Thyroid gland (tissue), 4 donors: Measurements from ENCODE around the gene MXI1. TPM values are rescaled to one million over a fixed set of nuclear protein-coding genes. Genes with fewer than 3 reads are reported as not detected.
"Not testable (repeated sequence)": the region's sequence is repeated elsewhere in the genome, so short reads cannot be mapped to it uniquely, and the experiment has no call there.

Experiments
- DNase-seq, 2 donors: peaks; one replicate each; pipeline ENCODE4 v3.0.0-alpha.2; 2019
- H3K27ac ChIP-seq, 3 donors: fragments of 200-600 bp; sonication (generic); 1 replicate in 2 of 3; 2 replicates in 1 of 3; pipeline ENCODE4 v1.5.1; 2016 to 2019; ENCODE audit warnings: mild to moderate bottlenecking in 1 of 3, moderate library complexity in 1 of 3
- H3K27me3 ChIP-seq: fragments of 200-600 bp; sonication (generic); one replicate; pipeline ENCODE4 v1.5.1; 2019
- H3K36me3 ChIP-seq, 2 donors: fragments of 200-600 bp; sonication (generic); one replicate each; pipeline ENCODE4 v1.5.1; 2016 to 2019
- H3K4me1 ChIP-seq, 2 donors: fragments of 200-600 bp; sonication (generic); one replicate each; pipeline ENCODE4 v1.5.1; 2017 to 2019
- H3K4me3 ChIP-seq, 3 donors: fragments of 200-600 bp; sonication (generic); replicated peaks in 1 of 3; 1 replicate in 2 of 3; 2 replicates in 1 of 3; pipeline ENCODE4 v1.5.1; 2016; ENCODE audit warnings: mild to moderate bottlenecking in 1 of 3
- H3K9me3 ChIP-seq: fragments of 200-600 bp; sonication (generic); one replicate; pipeline ENCODE4 v1.5.1; 2017
- POLR2A ChIP-seq, 2 donors: fragments of 450-650 bp; IDR thresholded peaks; one replicate each; pipeline ENCODE4 v1.6.1; 2017; ENCODE audit warnings: antibody characterized with exemption in 2 of 2, mild to moderate bottlenecking in 2 of 2, moderate library complexity in 1 of 2
- WGBS, 2 donors: methylation state at CpG; one replicate each; pipeline ENCODE4 v1.1.5; 2017; 5-methylcytosine and 5-hydroxymethylcytosine counted together
- intact Hi-C: fragments of 100-400 bp; cut with DNase I; formaldehyde crosslinking; loops from one replicate; pipeline ENCODE4 v1.15.1; 2023
- total RNA-seq, 4 donors: library from RNA; depleted of rRNA; stranded (reverse); fragments of >200 nt; gene quantifications; one replicate each; pipeline ENCODE4 v1.2.3, GENCODE V29; 2016
- TF ChIP-seq, protein P1 (sequence below), 6 experiments: fragments of 200-600 bp in 3 of 6; fragments of 450-650 bp in 3 of 6; sonication (generic) in 3 of 6; IDR thresholded peaks; one replicate each; pipeline ENCODE4 v1.5.1; 2016 to 2019; ENCODE audit warnings: antibody characterized with exemption in 6 of 6, mild to moderate bottlenecking in 2 of 6, inconsistent platforms in 1 of 6, moderate library complexity in 1 of 6

MXI1 gene
- total RNA-seq, 4 donors from 2014 or later, result 51.2 to 136 (median 59.6) TPM

DNA sequence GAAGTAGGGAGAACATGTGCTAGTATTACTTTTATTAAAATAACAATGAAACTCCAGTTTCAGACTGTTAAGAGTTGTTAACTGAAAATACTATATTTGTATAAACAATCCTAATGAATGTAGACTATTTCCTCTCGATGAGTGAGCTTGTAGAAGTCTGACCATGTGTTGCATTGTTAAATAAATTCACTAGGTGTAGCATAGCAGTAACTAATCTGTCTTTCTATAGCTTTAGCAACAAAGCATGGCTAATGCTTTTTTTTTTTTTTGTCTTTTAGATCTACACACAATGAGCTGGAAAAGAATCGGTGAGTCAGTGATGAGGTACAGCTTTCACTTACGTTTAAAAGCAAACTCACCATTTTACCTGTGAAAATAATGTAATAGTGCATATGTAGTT lies 37.1 kb downstream of the MXI1 start:
- Histone ChIP-seq H3K9me3 (no peaks in the 10 kb centered on the region), H3K27me3 (no peaks in the 10 kb centered on the region), H3K4me3 (no peak overlapping the region), H3K4me1 (peaks cover 0 to 7% of the 10 kb centered on the region in 2 donors), H3K27ac (no peak overlapping the region), H3K36me3 (no peaks in the 10 kb centered on the region)
- DNase-seq, result no peak
- TF ChIP-seq POLR2A (IDR thresholded peaks at IDR 0.05), result no peak
- TF ChIP-seq, protein P1, sequence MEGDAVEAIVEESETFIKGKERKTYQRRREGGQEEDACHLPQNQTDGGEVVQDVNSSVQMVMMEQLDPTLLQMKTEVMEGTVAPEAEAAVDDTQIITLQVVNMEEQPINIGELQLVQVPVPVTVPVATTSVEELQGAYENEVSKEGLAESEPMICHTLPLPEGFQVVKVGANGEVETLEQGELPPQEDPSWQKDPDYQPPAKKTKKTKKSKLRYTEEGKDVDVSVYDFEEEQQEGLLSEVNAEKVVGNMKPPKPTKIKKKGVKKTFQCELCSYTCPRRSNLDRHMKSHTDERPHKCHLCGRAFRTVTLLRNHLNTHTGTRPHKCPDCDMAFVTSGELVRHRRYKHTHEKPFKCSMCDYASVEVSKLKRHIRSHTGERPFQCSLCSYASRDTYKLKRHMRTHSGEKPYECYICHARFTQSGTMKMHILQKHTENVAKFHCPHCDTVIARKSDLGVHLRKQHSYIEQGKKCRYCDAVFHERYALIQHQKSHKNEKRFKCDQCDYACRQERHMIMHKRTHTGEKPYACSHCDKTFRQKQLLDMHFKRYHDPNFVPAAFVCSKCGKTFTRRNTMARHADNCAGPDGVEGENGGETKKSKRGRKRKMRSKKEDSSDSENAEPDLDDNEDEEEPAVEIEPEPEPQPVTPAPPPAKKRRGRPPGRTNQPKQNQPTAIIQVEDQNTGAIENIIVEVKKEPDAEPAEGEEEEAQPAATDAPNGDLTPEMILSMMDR (IDR thresholded peaks at IDR 0.05), result no peak
- 73 to 78% methylated on average over 3 of the region's 3 CpGs for WGBS, 2 donors
- intact Hi-C loops, result no loop called here

- H3K4me1 ChIP-seq, result peaks cover 5 to 11% of the 10 kb centered on the region in 2 donors
- 79% methylated on average over 5 of the region's 5 CpGs for WGBS, 2 donors
- H3K36me3 ChIP-seq, intact Hi-C loops, H3K9me3 ChIP-seq, H3K27me3 ChIP-seq, H3K4me3 ChIP-seq, DNase-seq, H3K27ac ChIP-seq: not testable (repeated sequence)
Measured at GRCh38 chr10:110247833-110248232, 40.4 kb downstream of the MXI1 start.

GRCh38 chr10:110249489-110249888 lies 42.1 kb downstream of the MXI1 start:
- H3K27me3 ChIP-seq, intact Hi-C loops, DNase-seq, H3K4me1 ChIP-seq, H3K27ac ChIP-seq, H3K36me3 ChIP-seq, H3K4me3 ChIP-seq, H3K9me3 ChIP-seq: not testable (repeated sequence)
- WGBS, 2 donors, result 98 to 100% methylated on average over 1 of the region's 1 CpG

DNA sequence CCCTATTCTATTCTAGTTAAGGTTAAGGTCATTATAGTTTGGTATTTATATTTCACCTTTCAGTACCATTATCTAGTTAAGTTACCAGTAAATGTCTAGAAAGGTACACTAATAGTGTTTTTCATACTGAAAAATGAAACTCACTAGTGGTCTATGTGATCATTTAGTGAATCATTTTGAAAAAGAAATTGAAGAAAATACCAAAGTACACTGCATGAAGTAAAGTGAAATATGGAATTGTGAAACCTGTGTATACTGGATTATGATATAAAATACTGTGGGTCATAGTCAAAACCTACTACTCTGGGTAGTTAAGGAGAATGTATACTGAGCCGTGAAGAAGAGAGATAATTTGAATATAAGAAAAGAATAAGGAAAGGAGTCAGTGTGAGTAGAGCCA lies 44.0 kb downstream of the MXI1 start:
- intact Hi-C loops, H3K4me1 ChIP-seq, DNase-seq, H3K9me3 ChIP-seq, H3K4me3 ChIP-seq, H3K27ac ChIP-seq, H3K36me3 ChIP-seq, H3K27me3 ChIP-seq: not testable (repeated sequence)
- WGBS, 2 donors, result 90 to 91% methylated on average over 1 of the region's 1 CpG

DNA sequence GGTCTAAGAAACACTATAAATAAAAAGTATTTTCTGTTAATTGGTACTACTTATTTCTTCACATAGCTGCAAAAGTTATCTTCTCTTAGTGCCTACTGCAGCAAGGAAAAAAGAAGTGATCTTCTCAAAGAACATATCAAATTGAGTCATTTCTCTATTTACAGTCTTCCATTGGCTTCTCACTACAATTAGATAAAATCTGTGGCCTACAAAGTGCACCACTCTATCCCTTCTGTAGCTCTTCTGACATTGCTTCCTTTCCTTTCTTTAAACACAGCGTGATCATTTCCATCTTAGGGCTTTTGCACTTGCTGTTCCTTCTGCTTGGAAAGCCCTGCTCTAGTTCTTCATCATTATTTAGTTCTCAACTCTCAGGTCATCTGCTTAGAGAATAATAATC lies 44.7 kb downstream of the MXI1 start:
- TF ChIP-seq, protein P1 (IDR thresholded peaks at IDR 0.05), result no peak
- no peak for TF ChIP-seq POLR2A (IDR thresholded peaks at IDR 0.05)
- Histone ChIP-seq H3K27me3 (no peaks in the 10 kb centered on the region), H3K9me3 (no peaks in the 10 kb centered on the region), H3K4me3 (no peak overlapping the region), H3K36me3 (no peaks in the 10 kb centered on the region), H3K4me1 (peaks cover 5 to 7% of the 10 kb centered on the region in 2 donors), H3K27ac (no peak overlapping the region)
- no peak for DNase-seq
- WGBS, 2 donors, result 91 to 93% methylated on average over 1 of the region's 1 CpG
- intact Hi-C loops, result no loop called here

DNA sequence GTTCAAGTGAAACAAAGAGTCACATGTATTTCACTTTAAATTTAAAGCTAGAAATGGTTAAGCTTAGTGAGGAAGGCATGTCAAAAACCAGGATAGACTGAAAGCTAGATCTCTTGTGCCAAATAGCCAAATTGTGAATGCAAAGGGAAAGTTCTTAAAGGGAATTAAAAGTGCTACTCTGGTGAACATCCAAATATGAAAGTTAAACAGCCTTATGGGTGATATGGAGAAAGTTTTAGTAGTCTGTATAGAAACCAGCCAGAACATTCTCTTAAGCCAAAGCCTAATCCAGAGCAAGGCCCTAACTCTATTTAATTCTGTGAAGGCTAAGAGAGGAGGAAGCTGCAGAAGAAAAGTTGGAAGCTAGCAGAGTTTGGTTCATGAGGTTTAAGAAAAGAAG lies 47.1 kb downstream of the MXI1 start:
- H3K4me1 ChIP-seq, result peaks cover 5 to 7% of the 10 kb centered on the region in 2 donors
- no peaks in the 10 kb centered on the region for H3K27me3 ChIP-seq
- H3K27ac ChIP-seq, result no peak overlapping the region
- H3K9me3 ChIP-seq, result no peaks in the 10 kb centered on the region
- no peak for DNase-seq
- no peaks in the 10 kb centered on the region for H3K36me3 ChIP-seq
- intact Hi-C loops, result no loop called here
- no peak for TF ChIP-seq POLR2A (IDR thresholded peaks at IDR 0.05)
- TF ChIP-seq, protein P1 (IDR thresholded peaks at IDR 0.05), result no peak
- no peak overlapping the region for H3K4me3 ChIP-seq

- Histone ChIP-seq H3K9me3 (no peaks in the 10 kb centered on the region), H3K27ac (no peak overlapping the region), H3K4me3 (no peak overlapping the region), H3K36me3 (no peaks in the 10 kb centered on the region), H3K27me3 (no peaks in the 10 kb centered on the region), H3K4me1 (peaks cover 25 to 30% of the 10 kb centered on the region in 2 donors)
- no peak for DNase-seq
- 93 to 96% methylated on average over 1 of the region's 1 CpG for WGBS, 2 donors
- TF ChIP-seq, protein P1 (IDR thresholded peaks at IDR 0.05), result no peak
- TF ChIP-seq POLR2A (IDR thresholded peaks at IDR 0.05), result no peak
- intact Hi-C loops, result no loop called here
Measured at GRCh38 chr10:110258542-110258941, 51.1 kb downstream of the MXI1 start.
